SJSA1 (cell line): ENCODE results near the gene FAM174C. TPM values are rescaled to one million over a fixed set of nuclear protein-coding genes. Genes with fewer than 3 reads are reported as not detected.

ENCODE experiments used
- DNase-seq, 2 experiments: peaks; one replicate each; pipeline ENCODE4 v3.0.0-alpha.2; 2015 to 2020; ENCODE audit warnings: low spot score in 2 of 2, low read depth in 1 of 2
- H3K27ac ChIP-seq: fragments of 250-450 bp; sonication (Bioruptor Pico); 2 replicates; pipeline ENCODE4 v1.5.1; 2020; ENCODE audit warnings: mild to moderate bottlenecking, moderate library complexity
- H3K27me3 ChIP-seq: fragments of 250-450 bp; sonication (Bioruptor Pico); replicated peaks from 2 replicates; pipeline ENCODE4 v1.5.1; 2020; ENCODE audit warnings: mild to moderate bottlenecking, moderate library complexity
- H3K36me3 ChIP-seq: fragments of 250-450 bp; sonication (Bioruptor Pico); 2 replicates; pipeline ENCODE4 v1.5.1; 2020; ENCODE audit warnings: mild to moderate bottlenecking
- H3K4me1 ChIP-seq: fragments of 250-450 bp; sonication (Bioruptor Pico); replicated peaks from 2 replicates; pipeline ENCODE4 v1.6.1; 2021; ENCODE audit warnings: mild to moderate bottlenecking
- H3K4me3 ChIP-seq: fragments of 250-450 bp; sonication (Bioruptor Pico); 2 replicates; pipeline ENCODE4 v1.5.1; 2020; ENCODE audit warnings: mild to moderate bottlenecking
- H3K9me3 ChIP-seq: fragments of 250-450 bp; sonication (Bioruptor Pico); replicated peaks from 2 replicates; pipeline ENCODE4 v1.5.1; 2020; ENCODE audit warnings: mild to moderate bottlenecking
- total RNA-seq: library from RNA; depleted of rRNA; stranded (reverse); fragments of >200 nt; shearing (Covaris generic); gene quantifications from 2 replicates; pipeline ENCODE4 v1.2.3, GENCODE V29; 2014

The FAM174C gene
- total RNA-seq, 1 experiment from 2014 or later, result 32.2 TPM

GRCh38 chr19:1233115-1233667 is 42.1 kb upstream of the FAM174C start:
- H3K27ac ChIP-seq, result no peak overlapping the region

GRCh38 chr19:1234051-1234954 is 41.0 kb upstream of the FAM174C start:
- H3K4me3 ChIP-seq, result no peak overlapping the region
- peaks cover 10% of the 10 kb centered on the region for H3K36me3 ChIP-seq
- H3K27ac ChIP-seq, result no peak overlapping the region
- H3K4me1 ChIP-seq, result peaks cover 24% of the 10 kb centered on the region
- no peaks in the 10 kb centered on the region for H3K9me3 ChIP-seq
- DNase-seq, result no peak
- H3K27me3 ChIP-seq, result peaks cover 5% of the 10 kb centered on the region

More at GRCh38 chr19:1233115-1233667, 42.1 kb upstream of the FAM174C start:
- Histone ChIP-seq H3K4me1 (peaks cover 22% of the 10 kb centered on the region), H3K36me3 (peaks cover 11% of the 10 kb centered on the region), H3K27me3 (peaks cover 5% of the 10 kb centered on the region), H3K9me3 (no peaks in the 10 kb centered on the region), H3K4me3 (no peak overlapping the region)
- DNase-seq, result no peak

- no peaks in the 10 kb centered on the region for H3K9me3 ChIP-seq
- H3K27me3 ChIP-seq, result peaks cover 5% of the 10 kb centered on the region
- DNase-seq, result no peak
- no peak overlapping the region for H3K4me3 ChIP-seq
- H3K27ac ChIP-seq, result no peak overlapping the region
- peaks cover 28% of the 10 kb centered on the region for H3K4me1 ChIP-seq
- peaks cover 10% of the 10 kb centered on the region for H3K36me3 ChIP-seq
Measured at GRCh38 chr19:1234955-1235380, 40.4 kb upstream of the FAM174C start.

- peaks cover 10% of the 10 kb centered on the region for H3K36me3 ChIP-seq
- no peak overlapping the region for H3K27ac ChIP-seq
- peak; percentile 55 to 81 for DNase-seq
Measured at GRCh38 chr19:1235625-1236538, 39.4 kb upstream of the FAM174C start.

GRCh38 chr19:1236576-1236975 is 38.8 kb upstream of the FAM174C start:
- peaks cover 10% of the 10 kb centered on the region for H3K36me3 ChIP-seq
- no peak overlapping the region for H3K27ac ChIP-seq
- H3K9me3 ChIP-seq, result no peaks in the 10 kb centered on the region
- DNase-seq, result no peak
- H3K27me3 ChIP-seq, result peaks cover 5% of the 10 kb centered on the region
- H3K4me3 ChIP-seq, result peak overlapping the region; percentile 51
- H3K4me1 ChIP-seq, result peaks cover 44% of the 10 kb centered on the region

More at GRCh38 chr19:1235625-1236538, 39.4 kb upstream of the FAM174C start:
- peaks cover 5% of the 10 kb centered on the region for H3K27me3 ChIP-seq
- peaks cover 37% of the 10 kb centered on the region for H3K4me1 ChIP-seq
- no peaks in the 10 kb centered on the region for H3K9me3 ChIP-seq
- no peak overlapping the region for H3K4me3 ChIP-seq

- Histone ChIP-seq H3K4me3 (peak overlapping the region; percentile 51), H3K27me3 (peaks cover 5% of the 10 kb centered on the region), H3K36me3 (peaks cover 14% of the 10 kb centered on the region), H3K9me3 (no peaks in the 10 kb centered on the region), H3K27ac (no peak overlapping the region), H3K4me1 (peaks cover 50% of the 10 kb centered on the region)
- no peak for DNase-seq
Measured at GRCh38 chr19:1237027-1237659, 38.2 kb upstream of the FAM174C start.

- peaks cover 14% of the 10 kb centered on the region for H3K36me3 ChIP-seq
- peaks cover 5% of the 10 kb centered on the region for H3K27me3 ChIP-seq
- H3K9me3 ChIP-seq, result no peaks in the 10 kb centered on the region
- H3K4me1 ChIP-seq, result peaks cover 56% of the 10 kb centered on the region
- H3K27ac ChIP-seq, result no peak within 1 kb of the TSS
- H3K4me3 ChIP-seq, result peak within 1 kb of the TSS; percentile 51
- no peak for DNase-seq
Measured at GRCh38 chr19:1237754-1238368, 37.5 kb upstream of the FAM174C start, which contains the start of gene CBARP. TSS of gene CBARP (minus strand) at chr19:1238005. CDS start at chr19:1236100, 1,905 bp downstream.

GRCh38 chr19:1238369-1239303 is 36.7 kb upstream of the FAM174C start:
- Histone ChIP-seq H3K27ac (no peak overlapping the region), H3K36me3 (peaks cover 21% of the 10 kb centered on the region), H3K4me3 (peak overlapping the region; percentile 51), H3K9me3 (no peaks in the 10 kb centered on the region), H3K27me3 (peaks cover 5% of the 10 kb centered on the region), H3K4me1 (peaks cover 59% of the 10 kb centered on the region)
- no peak for DNase-seq

- H3K4me3 ChIP-seq, result no peak overlapping the region
- H3K9me3 ChIP-seq, result no peaks in the 10 kb centered on the region
- peaks cover 5% of the 10 kb centered on the region for H3K27me3 ChIP-seq
- peaks cover 65% of the 10 kb centered on the region for H3K4me1 ChIP-seq
- no peak overlapping the region for H3K27ac ChIP-seq
- H3K36me3 ChIP-seq, result peaks cover 27% of the 10 kb centered on the region
- DNase-seq, result no peak
Measured at GRCh38 chr19:1239420-1239795, 35.9 kb upstream of the FAM174C start.

- Histone ChIP-seq H3K4me1 (peaks cover 72% of the 10 kb centered on the region), H3K36me3 (peaks cover 30% of the 10 kb centered on the region), H3K27me3 (peaks cover 5% of the 10 kb centered on the region), H3K4me3 (peak overlapping the region; percentile 25), H3K27ac (no peak overlapping the region), H3K9me3 (no peaks in the 10 kb centered on the region)
- DNase-seq, result peak; percentile 83 to 90
Measured at GRCh38 chr19:1239796-1240737, 35.3 kb upstream of the FAM174C start.

GRCh38 chr19:1240925-1241324 is 34.4 kb upstream of the FAM174C start:
- peaks cover 5% of the 10 kb centered on the region for H3K27me3 ChIP-seq
- H3K9me3 ChIP-seq, result no peaks in the 10 kb centered on the region
- peak overlapping the region; percentile 90 for H3K4me3 ChIP-seq
- DNase-seq, result no peak
- H3K27ac ChIP-seq, result no peak overlapping the region
- peaks cover 25% of the 10 kb centered on the region for H3K36me3 ChIP-seq
- H3K4me1 ChIP-seq, result peaks cover 72% of the 10 kb centered on the region
